Smooth muscle cell of the brain vasculature (primary cell): ENCODE measurements around the gene LRRC4.

Experiments
- DNase-seq: peaks from one replicate; pipeline ENCODE4 v3.0.0-alpha.2; 2012; ENCODE audit warnings: low read depth, low spot score

LRRC4 gene

GRCh38 chr7:128006550-128007302 is 24.5 kb downstream of the LRRC4 start:
- no peak for DNase-seq

DNA sequence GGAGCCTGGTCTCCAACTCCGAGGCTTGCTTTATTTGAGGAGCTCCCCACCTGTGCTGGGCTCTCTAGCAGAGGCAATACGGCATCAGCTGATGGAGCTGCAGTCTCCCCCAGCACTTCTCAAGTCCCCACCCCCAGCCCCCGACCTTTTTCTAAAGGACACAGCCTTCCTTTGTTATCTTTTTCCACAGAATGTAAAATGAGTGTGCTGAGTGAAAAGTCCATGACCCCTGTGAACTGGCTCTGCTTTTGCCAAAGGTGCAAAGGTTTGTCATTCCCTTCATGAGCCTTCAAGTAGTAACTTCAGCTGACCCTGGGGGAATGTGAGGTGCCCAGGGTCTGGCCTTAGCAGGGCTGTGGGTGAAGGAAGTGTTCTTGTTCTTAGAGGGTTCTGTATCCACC is 25.5 kb downstream of the LRRC4 start:
- DNase-seq = no peak

DNA sequence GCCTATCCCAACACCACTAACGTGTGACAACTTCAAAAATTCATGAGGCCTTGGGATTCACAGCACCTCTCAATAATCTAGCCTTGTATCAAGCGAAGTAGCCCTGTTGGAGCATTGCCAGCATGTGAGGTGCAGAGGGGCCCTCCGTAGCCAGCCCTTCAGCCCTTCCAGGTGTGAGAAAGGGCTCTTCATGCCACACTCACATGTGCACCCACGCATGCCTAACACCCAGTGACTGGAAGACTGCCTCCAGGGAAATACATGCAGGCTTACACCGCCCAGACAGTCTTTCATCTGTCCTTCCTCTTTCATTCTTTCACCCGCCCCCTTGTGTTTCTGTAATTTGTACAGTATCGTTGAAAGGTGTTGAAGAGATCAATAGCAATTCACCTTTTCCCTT is 26.1 kb downstream of the LRRC4 start:
- no peak for DNase-seq

- no peak for DNase-seq
Measured at GRCh38 chr7:128004623-128005022, 26.6 kb downstream of the LRRC4 start.

DNA sequence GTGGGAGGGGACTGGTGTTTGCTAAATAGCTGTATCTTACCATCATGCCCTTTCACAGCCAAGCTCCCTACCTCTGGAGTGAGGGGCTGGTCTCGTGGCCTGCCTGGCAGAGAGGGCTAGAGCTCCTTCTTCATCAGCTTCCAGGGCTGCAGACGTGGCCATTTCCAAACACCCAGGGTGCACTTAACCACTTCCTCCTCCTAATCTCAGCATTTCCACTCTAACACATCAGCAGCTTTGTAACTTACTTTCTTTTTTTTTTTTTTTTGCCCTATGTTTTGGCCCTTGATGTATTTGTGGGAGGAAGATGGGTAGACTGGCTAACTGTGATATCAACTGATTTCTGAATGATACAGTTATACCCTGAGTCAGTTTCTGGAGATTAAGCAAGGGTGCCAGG is 27.4 kb downstream of the LRRC4 start:
- DNase-seq = no peak

DNA sequence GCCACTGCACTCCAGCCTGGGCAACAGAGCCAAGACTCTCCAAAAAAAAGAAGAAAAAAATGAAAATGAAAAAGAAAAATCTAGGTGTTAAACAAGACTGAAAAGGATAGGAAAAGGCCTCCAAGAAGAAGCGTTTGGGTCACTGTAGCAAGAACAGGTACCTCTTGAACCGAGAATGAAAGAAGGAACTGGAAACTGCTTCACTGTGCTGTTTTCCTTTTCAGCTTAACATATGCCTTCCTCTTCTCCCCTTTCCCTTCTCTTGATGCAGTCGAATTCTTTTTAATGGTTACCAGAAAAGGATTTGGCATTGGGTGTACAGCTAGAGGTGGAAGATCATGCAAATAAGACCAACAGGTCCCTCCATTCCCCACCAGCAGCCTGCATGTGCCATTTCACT is 28.1 kb downstream of the LRRC4 start:
- no peak for DNase-seq

DNA sequence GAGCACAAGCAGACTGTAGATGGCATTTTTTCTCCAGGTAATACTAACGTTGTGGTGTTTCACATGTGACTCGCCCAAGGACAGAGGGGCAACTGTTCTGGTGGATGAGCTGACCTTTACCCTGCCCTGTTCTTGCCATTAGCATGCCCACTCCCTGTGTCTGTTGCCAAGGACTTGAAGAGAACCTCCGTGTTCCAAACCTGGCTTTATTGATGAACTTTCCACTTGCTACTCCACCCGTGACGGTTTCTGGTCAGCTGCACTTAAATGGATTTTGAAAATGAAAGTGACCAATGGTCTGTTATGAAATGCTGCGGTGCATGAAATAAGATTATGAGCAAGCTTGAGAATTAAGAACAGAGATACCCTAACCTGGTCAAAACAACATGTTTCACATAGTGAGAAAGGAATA is 30.4 kb downstream of the LRRC4 start:
- no peak for DNase-seq

DNA sequence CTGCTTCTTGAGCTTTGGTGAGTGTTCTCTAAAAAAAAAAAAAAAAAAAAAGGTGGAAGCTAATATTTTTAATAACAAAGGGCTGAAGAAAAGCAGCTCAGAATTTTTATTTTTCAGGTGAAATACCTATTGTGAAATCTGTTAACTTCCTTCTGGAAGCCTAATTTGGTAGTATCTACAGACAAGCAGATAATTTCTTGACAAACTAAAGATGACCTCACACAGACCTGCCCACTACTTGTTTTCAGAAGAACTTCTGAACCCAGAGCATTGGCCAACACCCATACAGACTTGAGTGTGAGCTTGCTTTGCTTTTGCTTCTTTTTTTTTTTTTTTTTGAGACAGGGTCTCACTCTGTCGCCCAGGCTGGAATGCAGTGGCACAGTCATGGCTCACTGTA is 31.2 kb downstream of the LRRC4 start:
- no peak for DNase-seq

GRCh38 chr7:127998671-127999070 is 32.6 kb downstream of the LRRC4 start:
- DNase-seq = no peak

- no peak for DNase-seq
Measured at GRCh38 chr7:127997226-127997922, 33.9 kb downstream of the LRRC4 start.

DNA sequence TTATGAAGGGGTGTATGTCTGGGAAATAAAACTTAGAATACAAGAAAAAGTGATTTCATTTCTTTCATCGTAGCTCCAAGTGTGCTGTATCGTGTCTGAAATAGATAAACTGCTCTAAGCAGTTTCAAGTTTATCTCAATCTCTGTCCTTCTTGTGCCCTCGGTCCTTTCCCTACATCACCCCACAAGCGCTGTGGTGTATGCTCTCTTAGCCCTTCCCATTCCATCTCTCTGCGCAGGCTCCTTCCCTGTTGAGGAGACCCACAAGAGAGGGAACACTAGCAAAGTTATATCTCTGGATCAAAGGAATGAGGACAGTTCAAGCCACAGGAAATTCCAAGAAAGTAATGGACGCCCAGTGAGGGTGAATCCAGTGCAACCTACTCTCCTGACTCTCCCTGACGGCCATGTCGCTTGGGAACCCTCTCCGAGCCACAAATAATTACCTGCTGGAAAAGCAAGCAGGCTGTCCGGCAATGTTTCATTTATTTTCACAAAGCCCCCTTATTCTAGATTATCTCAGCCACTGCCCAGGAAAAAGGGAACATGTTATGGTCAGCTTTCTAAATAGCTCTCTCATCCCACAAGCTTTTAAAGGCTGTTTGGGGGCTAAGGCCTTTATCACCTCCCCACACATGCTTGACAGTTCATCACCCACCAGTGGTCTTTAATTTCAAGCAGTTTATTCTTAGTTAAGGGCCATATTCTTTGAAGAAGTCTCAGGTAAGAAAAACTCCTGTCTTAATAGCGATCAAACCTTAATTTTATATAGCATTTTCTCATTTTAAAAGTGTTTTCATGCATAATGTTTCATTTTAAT is 34.8 kb downstream of the LRRC4 start:
- DNase-seq = no peak

DNA sequence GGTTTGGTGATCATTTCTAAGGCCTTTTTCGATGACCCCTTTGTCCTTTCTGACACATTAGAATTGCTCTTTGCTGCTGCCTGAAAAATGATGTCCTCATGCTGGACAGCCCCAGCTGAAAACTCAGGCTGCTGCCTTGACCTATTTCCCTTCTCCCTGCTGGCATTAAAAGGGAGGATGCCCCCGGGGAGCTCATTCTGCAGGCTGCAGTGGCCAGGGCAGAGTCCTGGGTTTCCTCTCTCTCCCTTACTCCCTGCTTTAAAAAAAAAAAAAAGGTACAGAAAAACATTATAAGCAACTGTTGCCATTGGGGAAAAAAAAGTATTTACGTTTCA is 35.4 kb downstream of the LRRC4 start:
- no peak for DNase-seq

DNA sequence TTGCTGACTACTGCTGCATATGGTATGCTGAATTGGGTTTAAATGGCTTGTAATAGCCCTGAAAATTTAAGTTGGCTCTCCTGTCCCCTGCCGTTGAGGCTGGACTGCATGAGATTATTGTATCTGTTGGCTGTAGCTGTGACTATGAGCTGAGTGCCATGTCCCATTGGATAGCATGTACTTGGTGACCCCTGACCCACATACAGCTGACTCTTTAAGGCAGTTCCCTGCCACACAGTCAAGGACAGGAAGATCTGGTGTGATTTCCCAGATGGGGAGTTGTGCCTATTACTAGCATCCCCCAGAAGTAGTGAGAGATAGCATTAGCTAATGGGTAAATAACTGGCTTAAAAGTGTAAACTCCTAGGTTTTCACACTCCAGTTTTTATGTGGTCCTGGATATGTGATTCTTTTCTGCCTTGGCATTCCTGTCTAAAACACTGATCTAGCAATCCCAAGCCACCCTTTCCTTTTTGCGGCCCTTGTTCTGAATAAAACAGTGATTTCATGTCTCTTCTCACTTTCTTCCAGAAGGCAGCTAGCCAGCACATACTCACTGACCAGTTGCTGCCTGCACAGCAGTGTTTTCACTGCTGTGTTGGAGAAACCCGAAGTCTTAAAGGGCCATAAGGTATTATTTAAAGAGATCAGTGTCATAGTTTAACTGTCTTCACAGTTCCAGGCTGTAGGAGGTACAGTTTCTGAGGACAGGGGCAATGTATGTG is 35.9 kb downstream of the LRRC4 start:
- DNase-seq = no peak

DNA sequence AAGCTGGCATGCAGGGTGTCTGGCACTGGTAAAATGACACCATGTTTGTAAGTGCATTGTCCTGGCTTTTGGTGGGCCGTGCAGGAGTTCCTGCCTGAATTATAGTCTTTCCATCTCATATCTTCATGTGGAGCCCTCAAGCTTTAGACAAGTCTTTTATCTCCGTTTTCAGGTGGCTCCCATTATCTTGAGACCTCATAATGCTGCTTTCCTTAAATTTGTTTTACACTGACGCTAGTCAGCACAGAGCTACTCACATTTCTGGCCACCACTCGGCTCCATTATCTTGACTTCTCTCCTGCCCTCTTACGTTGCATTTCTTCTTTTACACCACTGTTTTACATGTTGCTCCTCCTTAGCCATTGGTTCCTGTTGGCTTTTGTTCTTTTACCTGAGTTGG is 37.2 kb downstream of the LRRC4 start:
- no peak for DNase-seq

DNA sequence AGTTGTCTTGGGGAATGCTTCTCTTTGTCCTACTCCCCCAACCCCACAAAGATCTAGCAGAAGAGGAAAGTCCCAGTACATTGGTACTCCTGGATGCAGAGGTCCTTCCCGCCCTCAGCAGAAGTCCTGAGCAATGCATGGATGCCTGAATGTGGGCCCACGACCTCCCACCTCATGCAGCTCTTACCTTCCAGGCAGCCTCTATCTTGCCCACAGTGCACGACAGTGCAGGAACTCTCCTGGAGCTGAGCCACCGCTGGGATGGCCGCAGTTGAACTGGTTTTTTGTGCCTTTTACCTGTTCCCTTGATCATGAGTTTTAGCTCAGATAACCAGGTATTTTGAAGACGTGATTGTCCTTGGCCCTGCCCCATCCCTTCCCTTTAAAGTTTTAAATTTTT is 37.9 kb downstream of the LRRC4 start:
- no peak for DNase-seq

DNA sequence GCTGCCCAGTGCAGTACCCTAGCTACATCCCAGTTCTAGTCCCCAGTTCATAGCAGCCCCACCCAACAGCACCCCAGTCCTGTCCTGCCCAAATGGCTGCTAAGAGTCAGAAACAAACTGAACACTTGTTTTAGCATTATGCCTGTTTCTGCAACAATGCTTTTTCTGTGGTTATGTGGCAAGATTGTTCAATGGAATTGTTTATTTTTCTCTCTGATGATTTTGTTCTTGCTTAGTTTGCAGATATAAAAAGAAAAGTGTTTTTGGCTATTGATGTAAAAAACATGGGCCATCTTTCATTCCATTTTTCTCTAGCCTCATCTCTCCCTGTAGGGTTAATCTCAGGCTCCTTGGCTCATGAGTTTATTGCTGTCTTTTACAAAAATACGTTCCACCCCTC is 42.5 kb downstream of the LRRC4 start:
- DNase-seq = no peak

DNA sequence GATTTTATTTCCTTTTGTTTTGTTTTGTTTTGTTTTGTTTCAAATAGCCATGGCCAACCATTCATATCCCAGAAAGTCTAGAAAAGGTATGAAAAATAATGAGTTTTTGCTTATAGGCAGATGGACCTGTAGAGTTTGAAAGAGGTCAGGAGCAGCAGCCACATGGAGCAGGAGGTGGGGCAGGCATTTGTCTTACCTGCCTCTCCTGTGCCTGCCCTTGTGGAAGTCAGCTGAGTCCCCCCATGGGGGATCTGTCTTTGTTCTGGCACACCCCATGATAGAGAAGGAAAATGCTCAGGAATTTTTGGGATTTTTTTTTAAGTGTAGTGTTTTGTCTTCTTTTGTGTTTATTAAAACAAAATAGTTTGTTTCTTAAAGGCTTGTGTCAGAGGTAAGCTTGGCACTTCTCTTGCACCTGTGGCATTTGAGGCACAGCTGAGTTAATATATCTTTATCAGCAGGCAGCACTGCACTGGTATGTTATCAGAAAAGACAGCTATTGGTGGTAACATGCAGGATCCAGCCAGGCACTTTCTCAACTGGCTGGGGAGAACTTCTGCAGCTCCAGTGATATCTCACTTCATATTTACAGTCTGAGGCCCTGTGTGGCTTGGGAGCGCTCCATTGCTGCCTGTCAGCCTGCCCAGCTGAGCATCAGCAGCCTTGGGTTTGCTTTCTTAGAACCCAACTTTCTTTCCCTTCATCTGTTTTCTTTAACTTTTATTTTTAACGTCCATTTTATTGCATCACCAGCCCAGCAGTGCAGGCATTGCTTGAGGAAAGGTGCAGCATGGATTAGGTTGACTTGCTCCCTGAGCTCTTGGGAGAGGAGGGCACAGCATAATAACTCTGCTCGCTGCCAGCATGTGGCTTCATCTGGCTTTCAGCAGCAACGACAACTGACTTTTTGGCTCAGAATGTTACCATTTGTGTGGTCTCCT is 44.4 kb downstream of the LRRC4 start:
- no peak for DNase-seq

DNA sequence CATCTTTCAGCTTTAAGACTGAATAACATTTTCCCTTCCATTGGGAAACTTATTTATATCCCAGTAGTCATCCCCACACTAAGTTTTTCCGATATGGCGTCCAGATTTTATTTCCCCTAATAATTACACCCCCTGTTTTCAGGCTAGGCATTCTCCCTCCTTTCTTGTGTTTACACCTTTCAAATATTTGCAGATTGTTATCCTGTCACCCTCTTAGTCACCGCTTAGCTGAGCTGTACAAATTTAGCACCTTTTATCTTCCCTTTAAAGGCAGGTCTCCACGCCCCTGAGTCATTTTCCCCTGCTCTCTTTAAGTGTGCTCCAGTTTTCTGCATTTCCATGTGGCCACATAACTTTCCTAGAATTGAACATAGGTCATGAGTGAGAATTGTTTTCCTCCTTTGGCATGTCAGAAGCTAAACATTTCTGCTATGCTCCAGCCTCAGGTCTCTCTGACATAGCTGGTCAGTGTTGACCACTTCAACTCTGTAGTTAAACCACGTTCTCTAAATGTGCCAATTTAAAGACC is 47.4 kb downstream of the LRRC4 start:
- DNase-seq = no peak

DNA sequence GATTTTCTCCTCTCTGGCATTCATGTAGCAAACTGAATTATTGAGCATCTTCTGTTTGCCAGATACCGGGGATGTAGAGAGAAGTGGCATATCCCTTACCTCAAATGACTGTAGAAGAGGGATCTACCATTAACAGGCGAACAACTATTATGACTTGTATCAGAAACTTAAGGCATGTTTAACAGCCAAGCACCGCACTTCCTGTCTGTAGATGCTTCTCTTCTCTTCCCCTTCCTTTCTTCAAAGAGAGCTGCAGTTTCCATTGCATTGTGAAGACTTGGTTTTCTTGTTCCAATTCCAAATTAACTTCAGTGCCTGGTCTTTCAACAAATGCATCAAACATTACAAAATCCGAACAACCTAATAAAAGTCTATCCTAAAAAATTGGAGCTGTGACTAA is 49.3 kb downstream of the LRRC4 start:
- no peak for DNase-seq

DNA sequence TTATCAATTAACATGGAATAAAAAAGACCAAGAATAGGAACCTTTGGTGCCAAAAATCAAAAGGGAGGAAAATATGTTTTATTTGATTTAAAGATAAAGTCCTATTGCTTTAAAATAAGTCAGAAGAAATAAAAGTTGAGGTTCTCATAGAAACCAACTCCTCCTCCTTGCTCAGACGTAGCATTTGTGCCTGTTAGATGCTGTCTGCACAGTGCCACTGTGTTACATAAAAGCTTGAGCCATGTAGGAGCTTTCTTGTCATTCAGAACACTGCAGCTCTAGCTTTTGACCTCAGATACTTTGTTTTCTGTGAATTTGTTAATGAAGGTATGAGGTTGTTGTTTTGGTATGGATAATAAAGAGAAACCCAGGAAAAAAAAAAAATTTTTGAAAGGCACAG is 50.3 kb downstream of the LRRC4 start:
- DNase-seq = no peak

DNA sequence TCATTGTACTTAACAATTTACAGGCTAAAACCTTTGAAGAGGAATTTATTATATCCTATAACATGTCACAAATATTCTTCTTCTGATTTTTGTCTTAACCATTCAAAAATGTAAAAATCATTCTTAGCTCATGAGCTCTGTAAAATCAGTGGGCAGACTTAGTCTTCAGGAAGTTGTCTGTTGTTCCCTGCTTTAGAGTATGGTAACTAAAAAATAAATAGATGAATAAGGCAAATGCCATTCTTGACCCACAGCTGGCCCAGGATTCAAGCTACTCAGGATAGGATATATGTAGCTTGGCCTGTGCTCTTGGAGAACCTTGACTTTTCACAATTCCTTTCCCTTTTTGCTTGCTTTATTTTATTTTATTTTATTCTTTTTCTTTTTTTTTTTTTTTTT is 51.5 kb downstream of the LRRC4 start:
- no peak for DNase-seq
